H1 (cell line): Measurements from ENCODE around the gene NEMF. TPM values are rescaled to one million over a fixed set of nuclear protein-coding genes. Genes with fewer than 3 reads are reported as not detected.

Experiments
- CTCF ChIA-PET: fragments of 300-600 bp; sonication (Branson Sonifier 250); formaldehyde crosslinking; loops from one replicate; lab custom pipeline; 2021; ENCODE audit not compliant: partially characterized antibody; lab: Charles Lee
- POLR2A ChIA-PET: fragments of 300-600 bp; sonication (Branson Sonifier 250); formaldehyde crosslinking; loops from one replicate; lab custom pipeline; 2021; ENCODE audit warnings: inconsistent platforms; ENCODE audit not compliant: partially characterized antibody; lab: Charles Lee
- DNase-seq, 2 experiments: peaks; one replicate each; pipeline versions ENCODE4 v3.0.0 to v3.0.0-alpha.2; 2010 to 2022; ENCODE audit warnings: low spot score in 2 of 2, low read depth in 1 of 2, mixed read lengths in 1 of 2
- FAIRE-seq: peaks from 2 replicates; lab custom pipeline; 2011; peaks lifted over from hg19 to GRCh38; lab: Jason Lieb, UNC
- H2AFZ ChIP-seq: 2 replicates; pipeline ENCODE4 v1.8.1; 2012; ENCODE audit warnings: low read length, inconsistent platforms
- H2AK5ac ChIP-seq: 2 replicates; pipeline ENCODE4 v1.6.1; 2013; ENCODE audit warnings: low read depth, low read length
- H2BK120ac ChIP-seq: replicated peaks from 2 replicates; pipeline ENCODE3; 2013; ENCODE audit warnings: low read depth, low read length, inconsistent platforms
- H2BK12ac ChIP-seq: 2 replicates; pipeline ENCODE4 v1.6.1; 2013; ENCODE audit warnings: low read depth, low read length
- H2BK15ac ChIP-seq: 2 replicates; pipeline ENCODE4 v1.6.1; 2013; ENCODE audit warnings: low read length
- H2BK20ac ChIP-seq: 2 replicates; pipeline ENCODE4 v1.6.1; 2013; ENCODE audit warnings: low read length
- H2BK5ac ChIP-seq: 2 replicates; pipeline ENCODE4 v1.6.1; 2013; ENCODE audit warnings: low read depth, low read length
- H3K14ac ChIP-seq: 2 replicates; pipeline ENCODE4 v1.6.1; 2013; ENCODE audit warnings: inconsistent platforms; ENCODE audit not compliant: insufficient read length
- H3K18ac ChIP-seq: 2 replicates; pipeline ENCODE4 v1.6.1; 2013; ENCODE audit warnings: low read length; ENCODE audit errors: extremely low read depth
- H3K23ac ChIP-seq: 2 replicates; pipeline ENCODE4 v1.6.1; 2013; ENCODE audit warnings: inconsistent platforms; ENCODE audit not compliant: insufficient read length
- H3K23me2 ChIP-seq: 2 replicates; pipeline ENCODE4 v1.6.1; 2013; ENCODE audit warnings: low read depth, low read length
- H3K27ac ChIP-seq: 2 replicates; pipeline ENCODE4 v1.6.1; 2011; ENCODE audit warnings: low read depth, low read length, inconsistent platforms
- H3K27me3 ChIP-seq, 4 experiments: replicated peaks in 1 of 4; 1 replicate in 1 of 4; 2 replicates in 3 of 4; pipeline versions ENCODE4 v1.6.1 to v1.8.1; 2011 to 2013; ENCODE audit warnings: low read length in 3 of 4, mild to moderate bottlenecking in 3 of 4, inconsistent platforms in 2 of 4, mixed read lengths in 2 of 4, moderate library complexity in 1 of 4; ENCODE audit not compliant: control insufficient read depth in 3 of 4, insufficient read depth in 3 of 4; ENCODE audit errors: extremely low read depth in 1 of 4
- H3K36me3 ChIP-seq, 4 experiments: 2 replicates each; pipeline versions ENCODE4 v1.6.1 to v1.8.1; 2011 to 2013; ENCODE audit warnings: mild to moderate bottlenecking in 4 of 4, low read length in 3 of 4, moderate library complexity in 2 of 4, control low read depth in 1 of 4, inconsistent platforms in 1 of 4; ENCODE audit not compliant: insufficient read depth in 4 of 4, control insufficient read depth in 2 of 4
- H3K4ac ChIP-seq: replicated peaks from 2 replicates; pipeline ENCODE3; 2013; ENCODE audit warnings: low read length, low read depth, mixed read lengths, inconsistent platforms; ENCODE audit not compliant: insufficient read length
- H3K4me1 ChIP-seq, 4 experiments: replicated peaks in 1 of 4; 1 replicate in 1 of 4; 2 replicates in 3 of 4; pipeline versions ENCODE4 v1.6.1 to v1.8.1; 2011 to 2013; ENCODE audit warnings: low read length in 3 of 4, inconsistent platforms in 2 of 4, mixed read lengths in 1 of 4; ENCODE audit not compliant: insufficient read depth in 4 of 4, control insufficient read depth in 3 of 4
- H3K4me2 ChIP-seq, 2 experiments: 2 replicates each; pipeline versions ENCODE4 v1.6.1 to v1.8.1; 2011 to 2013; ENCODE audit warnings: low read depth in 2 of 2, low read length in 2 of 2, control low read depth in 1 of 2, inconsistent platforms in 1 of 2, mild to moderate bottlenecking in 1 of 2; ENCODE audit not compliant: insufficient read depth in 1 of 2
- H3K4me3 ChIP-seq, 4 experiments: fragments of 200-600, 300-600 bp in 1 of 4; sonication (generic), shearing (Covaris generic), sonication (Bioruptor Twin) in 1 of 4; 2 replicates each; pipeline versions ENCODE4 v1.5.1 to v1.8.1; 2011 to 2016; ENCODE audit warnings: low read length in 4 of 4, low read depth in 3 of 4, control low read depth in 2 of 4, inconsistent platforms in 2 of 4, mild to moderate bottlenecking in 2 of 4, mixed read lengths in 1 of 4, moderate library complexity in 1 of 4; ENCODE audit not compliant: insufficient read depth in 2 of 4; ENCODE audit errors: extremely low read depth in 1 of 4
- H3K56ac ChIP-seq: replicated peaks from 2 replicates; pipeline ENCODE3; 2013; ENCODE audit warnings: low read depth, mild to moderate bottlenecking, mixed read lengths, low read length, inconsistent platforms; ENCODE audit not compliant: insufficient read length
- H3K79me1 ChIP-seq: 2 replicates; pipeline ENCODE4 v1.6.1; 2013; ENCODE audit warnings: low read depth, low read length, control low read depth
- H3K79me2 ChIP-seq, 2 experiments: 2 replicates each; pipeline versions ENCODE4 v1.6.1 to v1.8.1; 2012 to 2013; ENCODE audit warnings: low read length in 2 of 2, mild to moderate bottlenecking in 2 of 2, inconsistent platforms in 1 of 2; ENCODE audit not compliant: insufficient read depth in 2 of 2, control insufficient read depth in 1 of 2
- H3K9ac ChIP-seq, 4 experiments: replicated peaks in 1 of 4; 1 replicate in 1 of 4; 2 replicates in 3 of 4; pipeline versions ENCODE4 v1.6.1 to v1.8.1; 2011 to 2013; ENCODE audit warnings: low read depth in 3 of 4, low read length in 3 of 4, control low read depth in 2 of 4, mild to moderate bottlenecking in 2 of 4, moderate library complexity in 2 of 4, inconsistent platforms in 1 of 4; ENCODE audit errors: extremely low read depth in 1 of 4
- H3K9me3 ChIP-seq, 2 experiments: 2 replicates each; pipeline versions ENCODE4 v1.6.1 to v1.8.1; 2012 to 2013; ENCODE audit warnings: mild to moderate bottlenecking in 2 of 2, moderate library complexity in 2 of 2, control low read depth in 1 of 2, inconsistent platforms in 1 of 2, low read depth in 1 of 2, low read length in 1 of 2, mixed read lengths in 1 of 2; ENCODE audit not compliant: insufficient read depth in 2 of 2
- H4K20me1 ChIP-seq, 2 experiments: replicated peaks in 1 of 2; 2 replicates each; pipeline versions ENCODE3 to v1.8.1; 2011 to 2013; ENCODE audit warnings: inconsistent platforms in 2 of 2, low read length in 2 of 2, mild to moderate bottlenecking in 1 of 2; ENCODE audit not compliant: insufficient read depth in 2 of 2, control insufficient read depth in 1 of 2
- H4K5ac ChIP-seq: 2 replicates; pipeline ENCODE4 v1.6.1; 2013; ENCODE audit warnings: low read length, low read depth, mixed read lengths, inconsistent platforms; ENCODE audit not compliant: insufficient read length
- H4K8ac ChIP-seq: 2 replicates; pipeline ENCODE4 v1.8.0; 2013; ENCODE audit warnings: mild to moderate bottlenecking, moderate library complexity, low read length, inconsistent platforms; ENCODE audit not compliant: insufficient read depth; ENCODE audit errors: extremely low read depth
- H4K91ac ChIP-seq: replicated peaks from 2 replicates; pipeline ENCODE3; 2013; ENCODE audit warnings: low read length, mixed read lengths, inconsistent platforms; ENCODE audit not compliant: insufficient read length
- ATF2 ChIP-seq: IDR thresholded peaks from 2 replicates; pipeline ENCODE4 v1.6.1; 2012; ENCODE audit warnings: low read length, inconsistent platforms
- BRCA1 ChIP-seq: IDR thresholded peaks from 2 replicates; pipeline ENCODE4 v1.6.1; 2012; ENCODE audit warnings: low read depth, low read length, improper control_type of control experiment
- CEBPB ChIP-seq: IDR thresholded peaks from 2 replicates; pipeline ENCODE4 v1.6.1; 2012; ENCODE audit warnings: low read depth, low read length
- EGR1 ChIP-seq: IDR thresholded peaks from 2 replicates; pipeline ENCODE4 v1.6.1; 2011; ENCODE audit warnings: low read depth, low read length, borderline replicate concordance
- EZH2 ChIP-seq: fragments of 200-600 bp; sonication (generic); IDR thresholded peaks from 2 replicates; pipeline ENCODE4 v1.7.1; 2012; ENCODE audit warnings: low read depth, mild to moderate bottlenecking, moderate library complexity, low read length, inconsistent platforms; ENCODE audit not compliant: severe bottlenecking
- GTF2F1 ChIP-seq: IDR thresholded peaks from 2 replicates; pipeline ENCODE4 v1.6.1; 2012; ENCODE audit warnings: low read depth, low read length, improper control_type of control experiment, borderline replicate concordance
- POLR2AphosphoS5 ChIP-seq: IDR thresholded peaks from 2 replicates; pipeline ENCODE4 v1.6.1; 2011; ENCODE audit warnings: low read depth, low read length
- POU5F1 ChIP-seq: IDR thresholded peaks from 2 replicates; pipeline ENCODE4 v1.6.1; 2011; ENCODE audit warnings: low read depth, mild to moderate bottlenecking, low read length, moderate library complexity
- RFX5 ChIP-seq: IDR thresholded peaks from 2 replicates; pipeline ENCODE4 v1.6.1; 2011; ENCODE audit warnings: low read depth, low read length, improper control_type of control experiment, borderline replicate concordance
- SAP30 ChIP-seq: fragments of 300-600 bp; sonication (generic); IDR thresholded peaks from 2 replicates; pipeline ENCODE4 v1.7.1; 2012; ENCODE audit warnings: low read length, moderate library complexity, mild to moderate bottlenecking, inconsistent platforms; ENCODE audit not compliant: insufficient read depth, insufficient replicate concordance
- SP2 ChIP-seq: IDR thresholded peaks from 2 replicates; pipeline ENCODE4 v1.6.1; 2012; ENCODE audit warnings: mild to moderate bottlenecking, low read length, inconsistent platforms
- TBP ChIP-seq: IDR thresholded peaks from 2 replicates; pipeline ENCODE4 v1.6.1; 2011; ENCODE audit warnings: low read depth, low read length, improper control_type of control experiment
- TEAD4 ChIP-seq: IDR thresholded peaks from 2 replicates; pipeline ENCODE4 v1.6.1; 2012; ENCODE audit warnings: low read depth, low read length, inconsistent platforms, mixed read lengths
- YY1 ChIP-seq: IDR thresholded peaks from 2 replicates; pipeline ENCODE4 v1.6.1; 2011; ENCODE audit warnings: low read depth, mild to moderate bottlenecking, low read length
- WGBS, 2 experiments: shearing (Covaris generic) in 1 of 2; methylation state at CpG; one replicate each; pipeline versions ENCODE4 v1.1.6 to v1.1.7; 2013 to 2015; ENCODE audit warnings: low lambda C conversion rate in 2 of 2, mixed read lengths in 2 of 2, inconsistent platforms in 1 of 2, low coverage in 1 of 2, missing lambda C conversion rate in 1 of 2; ENCODE audit not compliant: insufficient replicate concordance in 2 of 2, insufficient coverage in 1 of 2, insufficient read length in 1 of 2; ENCODE audit errors: extremely low coverage in 1 of 2, missing lambda C conversion rate in 1 of 2; 5-methylcytosine and 5-hydroxymethylcytosine counted together
- polyA plus RNA-seq, 7 experiments: library from polyadenylated mRNA; depleted of rRNA in 3 of 7; stranded (reverse) in 5 of 7; unstranded in 2 of 7; fragments of >200 nt in 5 of 7; fragments of 200-250 nt in 2 of 7; gene quantifications; 1 replicate in 5 of 7; 2 replicates in 1 of 7; 4 replicates in 1 of 7; pipeline versions ENCODE4 v1.2.1 to v1.2.3, GENCODE V29; 2011 to 2013; ENCODE audit warnings: missing spikeins in 2 of 7, mixed read lengths in 2 of 7
- total RNA-seq: library from RNA; stranded (reverse); fragmentation: NEBNext Ultra II Directional; extraction: Animal tissue kit (Norgen Biotek cat#: 25700); gene quantifications from 2 replicates; pipeline ENCODE4 v1.2.1, GENCODE V29; 2021

NEMF gene
- total and polyA plus RNA-seq, 2 of the 8 experiments (the other 6 are each of a cell fraction or from before 2014, with no cell fraction given), result 8.3 to 45.5 TPM

- H2AK5ac ChIP-seq, result no peak overlapping the region
- no peak overlapping the region for H3K56ac ChIP-seq
- ChIA-PET CTCF (no interaction called here), POLR2A (interaction anchor here (2.1 kb wide), 1 partner anchor 36 kb away, joined by 6 read pairs; no protein-coding TSS in a partner anchor)
- TF ChIP-seq POU5F1, result no peak
- no peak for TF ChIP-seq TEAD4
- TF ChIP-seq SAP30, result no peak
- TF ChIP-seq SP2, result no peak
- no peak for TF ChIP-seq TBP
- TF ChIP-seq POLR2AphosphoS5, result no peak
- no peak for TF ChIP-seq CEBPB
- TF ChIP-seq YY1, result no peak
- TF ChIP-seq BRCA1, result no peak
- no peak for TF ChIP-seq EGR1
- TF ChIP-seq ATF2, result no peak
- no peak for TF ChIP-seq GTF2F1
- TF ChIP-seq EZH2, result no peak
- TF ChIP-seq RFX5, result no peak
- FAIRE-seq, result no peak
- H3K23me2 ChIP-seq, result peaks cover 3% of the 10 kb centered on the region; the same call in 1 of the 2 replicates
- no peak overlapping the region for H3K18ac ChIP-seq
- no peak overlapping the region for H4K8ac ChIP-seq
- H3K9me3 ChIP-seq, result no peaks in the 10 kb centered on the region
- 89% methylated on average over 1 of the region's 1 CpG; no CpG with 5 or more reads in 1 of the 2 experiments for WGBS, 2 experiments
- no peaks in the 10 kb centered on the region for H3K79me1 ChIP-seq
- no peak overlapping the region for H4K91ac ChIP-seq
- no peak overlapping the region for H3K23ac ChIP-seq
- no peak overlapping the region for H2BK120ac ChIP-seq
- no peak overlapping the region for H2BK20ac ChIP-seq
- H3K4me1 ChIP-seq, result no peaks in the 10 kb centered on the region; a peak in 1 of 7 replicates
- no peak overlapping the region for H2AFZ ChIP-seq
- no peak overlapping the region for H3K4ac ChIP-seq
- H3K14ac ChIP-seq, result no peak overlapping the region
- H4K5ac ChIP-seq, result no peak overlapping the region
- H3K79me2 ChIP-seq, result peaks cover 8 to 49% of the 10 kb centered on the region in 2 experiments
- H2BK15ac ChIP-seq, result no peak overlapping the region
- no peak overlapping the region for H3K4me3 ChIP-seq
- H2BK12ac ChIP-seq, result no peak overlapping the region
- H3K27me3 ChIP-seq, result no peaks in the 10 kb centered on the region
- no peak overlapping the region for H3K27ac ChIP-seq
- no peak for DNase-seq
- peaks cover 8 to 14% of the 10 kb centered on the region in 2 experiments for H4K20me1 ChIP-seq
- no peak overlapping the region for H3K9ac ChIP-seq
- no peak overlapping the region for H2BK5ac ChIP-seq
- H3K4me2 ChIP-seq, result no peak overlapping the region
- peaks cover 0 to 17% (median 0%) of the 10 kb centered on the region in 4 experiments; a peak in 1 of 8 replicates for H3K36me3 ChIP-seq
Measured at GRCh38 chr14:49897414-49897813, 44.8 kb upstream of the NEMF start.
